Effector CD4-positive, alpha-beta T cell (primary cell): ENCODE results near the gene PRKAG2.

Experiments used
- DNase-seq: peaks from one replicate; pipeline ENCODE4 v3.0.0-alpha.2; 2020

Gene PRKAG2

GRCh38 chr7:151814400-151815009, 62.4 kb downstream of the PRKAG2 start:
- DNase-seq: no peak

- no peak for DNase-seq
Measured at GRCh38 chr7:151813997-151814396, 62.9 kb downstream of the PRKAG2 start.

GRCh38 chr7:151813445-151813844, 63.5 kb downstream of the PRKAG2 start:
- DNase-seq: no peak

- DNase-seq: no peak
Measured at GRCh38 chr7:151812967-151813366, 63.9 kb downstream of the PRKAG2 start.

GRCh38 chr7:151810441-151811232, 66.3 kb downstream of the PRKAG2 start:
- DNase-seq: no peak

GRCh38 chr7:151809864-151810170, 67.1 kb downstream of the PRKAG2 start:
- DNase-seq: no peak

GRCh38 chr7:151809146-151809863, 67.6 kb downstream of the PRKAG2 start:
- no peak for DNase-seq

GRCh38 chr7:151808400-151809145, 68.3 kb downstream of the PRKAG2 start:
- no peak for DNase-seq

- DNase-seq: no peak
Measured at GRCh38 chr7:151807846-151808245, 69.1 kb downstream of the PRKAG2 start.

GRCh38 chr7:151806952-151807775, 69.8 kb downstream of the PRKAG2 start:
- DNase-seq: no peak

GRCh38 chr7:151806204-151806603, 70.7 kb downstream of the PRKAG2 start:
- no peak for DNase-seq

GRCh38 chr7:151805191-151805590, 71.7 kb downstream of the PRKAG2 start:
- no peak for DNase-seq

GRCh38 chr7:151804756-151805155, 72.2 kb downstream of the PRKAG2 start:
- no peak for DNase-seq

GRCh38 chr7:151803841-151804240, 73.1 kb downstream of the PRKAG2 start:
- no peak for DNase-seq

- no peak for DNase-seq
Measured at GRCh38 chr7:151802469-151802846, 74.5 kb downstream of the PRKAG2 start.

- DNase-seq: no peak
Measured at GRCh38 chr7:151801782-151802468, 75.0 kb downstream of the PRKAG2 start.

- no peak for DNase-seq
Measured at GRCh38 chr7:151801291-151801690, 75.6 kb downstream of the PRKAG2 start.

GRCh38 chr7:151800861-151801260, 76.1 kb downstream of the PRKAG2 start:
- no peak for DNase-seq

GRCh38 chr7:151800391-151800790, 76.5 kb downstream of the PRKAG2 start:
- no peak for DNase-seq

- no peak for DNase-seq
Measured at GRCh38 chr7:151799506-151799905, 77.4 kb downstream of the PRKAG2 start.

- no peak for DNase-seq
Measured at GRCh38 chr7:151798851-151799448, 78.0 kb downstream of the PRKAG2 start.
